ENCODE measurements around the gene PRKCD. TPM values are rescaled to one million over a fixed set of nuclear protein-coding genes. Genes with fewer than 3 reads are reported as not detected.
A peak's percentile ranks its signal among the peaks of the same experiment; 100 is the strongest.

PRKCD gene
- total RNA-seq, 2 experiments from 2014 or later = 13.3 to 108 TPM

- H3K36me3 ChIP-seq (ENCODE audit: insufficient read depth, low read length) = peaks cover 100% of the 10 kb centered on the region
- no peak overlapping the region for H3K4me2 ChIP-seq (ENCODE audit: low read length)
- ChIA-PET CTCF (ENCODE audit: unreplicated experiment) (no interaction called here), POLR2A (interaction anchor here (0.6 kb wide), 1 partner anchor 13 kb away, joined by 6 read pairs; no protein-coding TSS in a partner anchor)
- H3K4me1 ChIP-seq (ENCODE audit: insufficient read depth, low read length, poor library complexity, severe bottlenecking) = no peaks in the 10 kb centered on the region
- TF ChIP-seq CTCF (conservative IDR thresholded peaks at IDR 0.05; ENCODE audit: low read length) (no peak), EZH2phosphoT487 (IDR thresholded peaks at IDR 0.05; ENCODE audit: borderline replicate concordance, low read depth, low read length) (no peak)
- DNase-seq (ENCODE audit: low spot score) = no peak
- no peaks in the 10 kb centered on the region for H3K9me3 ChIP-seq (ENCODE audit: low read length)
- H3K79me2 ChIP-seq (ENCODE audit: insufficient read depth, low read depth, low read length) = no peaks in the 10 kb centered on the region
- H3K9me2 ChIP-seq (ENCODE audit: insufficient read depth, low read length) = no peaks in the 10 kb centered on the region
- H2AFZ ChIP-seq (ENCODE audit: low read length) = no peak overlapping the region
- intact Hi-C loops (cut with micrococcal nuclease; ENCODE audit: unreplicated experiment) = no loop called here
- H4K20me1 ChIP-seq (ENCODE audit: insufficient read depth, low read length) = no peaks in the 10 kb centered on the region
- H3K4me3 ChIP-seq (ENCODE audit: low read depth, low read length, poor library complexity, severe bottlenecking) = no peak overlapping the region
- H3K27ac ChIP-seq (ENCODE audit: low read depth, low read length, poor library complexity, severe bottlenecking) = no peak overlapping the region
- no TSS peak for BruUV-seq (replicated peaks)
These were observed 65.9 kb downstream of the PRKCD start for GRCh38 chr3:53226841-53227407.

DNA sequence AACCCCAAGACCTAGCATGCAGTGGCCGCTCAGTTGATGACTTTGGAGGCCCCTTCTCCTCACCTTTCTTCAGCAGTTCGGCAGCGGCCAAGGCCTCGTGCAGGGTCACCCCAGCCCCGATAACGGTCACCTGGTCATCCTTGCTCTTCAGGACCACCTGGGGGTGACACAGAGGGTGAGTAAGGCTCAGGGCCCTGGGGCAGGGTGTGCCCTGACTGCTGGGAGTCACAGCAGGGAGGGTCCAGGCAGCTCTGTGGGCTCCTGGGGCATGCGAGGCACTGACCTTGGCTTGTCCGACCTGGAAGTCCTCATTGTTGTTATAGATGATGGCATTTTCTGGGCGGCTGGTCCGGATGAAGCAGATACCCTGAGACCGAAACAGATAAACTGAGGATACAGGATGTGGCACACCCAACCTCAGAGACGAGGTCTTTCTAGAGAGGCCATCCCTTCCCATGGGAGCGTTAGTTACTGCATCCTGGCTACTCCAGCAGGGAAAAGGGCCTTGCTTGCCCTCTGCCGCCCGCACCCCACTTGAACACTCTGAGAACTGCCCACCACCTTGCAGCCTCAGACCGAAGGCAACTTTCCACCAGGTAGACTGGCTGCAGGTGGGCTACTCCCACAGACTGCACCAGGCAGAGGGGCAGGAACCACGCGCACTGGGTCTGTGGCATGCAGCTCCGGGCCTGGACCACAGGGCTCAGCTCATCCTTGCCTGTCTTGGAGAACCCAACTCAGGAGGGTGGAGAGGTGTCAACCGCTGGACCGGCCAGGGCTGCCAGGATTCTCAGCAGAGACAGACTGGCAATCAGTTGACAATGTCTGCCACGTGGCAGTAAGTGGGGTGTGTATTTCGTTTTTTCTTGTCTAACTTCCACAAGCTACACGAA lies 67.2 kb downstream of the PRKCD start:
- BruUV-seq (replicated peaks) = TSS peak; percentile 27
- H3K27ac ChIP-seq (ENCODE audit: low read depth, low read length, poor library complexity, severe bottlenecking) = no peak overlapping the region
- TF ChIP-seq CTCF (conservative IDR thresholded peaks at IDR 0.05; ENCODE audit: low read length) = no peak
- TF ChIP-seq EZH2phosphoT487 (IDR thresholded peaks at IDR 0.05; ENCODE audit: borderline replicate concordance, low read depth, low read length) = no peak
- H3K9me3 ChIP-seq (ENCODE audit: low read length) = no peaks in the 10 kb centered on the region
- H3K4me1 ChIP-seq (ENCODE audit: insufficient read depth, low read length, poor library complexity, severe bottlenecking) = no peaks in the 10 kb centered on the region
- H2AFZ ChIP-seq (ENCODE audit: low read length) = no peak overlapping the region
- H3K4me2 ChIP-seq (ENCODE audit: low read length) = no peak overlapping the region
- peaks cover 100% of the 10 kb centered on the region for H3K36me3 ChIP-seq (ENCODE audit: insufficient read depth, low read length)
- no peaks in the 10 kb centered on the region for H3K9me2 ChIP-seq (ENCODE audit: insufficient read depth, low read length)
- H3K4me3 ChIP-seq (ENCODE audit: low read depth, low read length, poor library complexity, severe bottlenecking) = no peak overlapping the region
- CTCF ChIA-PET (ENCODE audit: unreplicated experiment) = interaction anchor here (0.6 kb wide), 1 partner anchor 17 kb away, joined by 3 read pairs; no protein-coding TSS in a partner anchor
- no peaks in the 10 kb centered on the region for H4K20me1 ChIP-seq (ENCODE audit: insufficient read depth, low read length)
- intact Hi-C loops (cut with micrococcal nuclease; ENCODE audit: unreplicated experiment) = no loop called here
- no peaks in the 10 kb centered on the region for H3K79me2 ChIP-seq (ENCODE audit: insufficient read depth, low read depth, low read length)
- no peak for DNase-seq (ENCODE audit: low spot score)
- POLR2A ChIA-PET = interaction anchor here (0.6 kb wide), 1 partner anchor 34 kb away, joined by 9 read pairs; no protein-coding TSS in a partner anchor

- no peak overlapping the region for H2AFZ ChIP-seq (ENCODE audit: low read length)
- H3K4me2 ChIP-seq (ENCODE audit: low read length) = no peak overlapping the region
- ChIA-PET CTCF (ENCODE audit: unreplicated experiment) (no interaction called here), POLR2A (no interaction called here)
- H3K9me2 ChIP-seq (ENCODE audit: insufficient read depth, low read length) = no peaks in the 10 kb centered on the region
- H3K4me3 ChIP-seq (ENCODE audit: low read depth, low read length, poor library complexity, severe bottlenecking) = no peak overlapping the region
- no peak overlapping the region for H3K27ac ChIP-seq (ENCODE audit: low read depth, low read length, poor library complexity, severe bottlenecking)
- no peak for DNase-seq (ENCODE audit: low spot score)
- no peaks in the 10 kb centered on the region for H3K4me1 ChIP-seq (ENCODE audit: insufficient read depth, low read length, poor library complexity, severe bottlenecking)
- no peaks in the 10 kb centered on the region for H3K79me2 ChIP-seq (ENCODE audit: insufficient read depth, low read depth, low read length)
- no peaks in the 10 kb centered on the region for H3K9me3 ChIP-seq (ENCODE audit: low read length)
- no TSS peak for BruUV-seq (replicated peaks)
- TF ChIP-seq EZH2phosphoT487 (IDR thresholded peaks at IDR 0.05; ENCODE audit: borderline replicate concordance, low read depth, low read length) (no peak), CTCF (conservative IDR thresholded peaks at IDR 0.05; ENCODE audit: low read length) (no peak)
- intact Hi-C loops (cut with micrococcal nuclease; ENCODE audit: unreplicated experiment) = no loop called here
- H3K36me3 ChIP-seq (ENCODE audit: insufficient read depth, low read length) = peaks cover 100% of the 10 kb centered on the region
- no peaks in the 10 kb centered on the region for H4K20me1 ChIP-seq (ENCODE audit: insufficient read depth, low read length)
These were observed 68.2 kb downstream of the PRKCD start for GRCh38 chr3:53229171-53229570.
